Raji (cell line): ENCODE data around the gene EGLN1.

Experiments used
- POLR2A ChIP-seq: IDR thresholded peaks from 2 replicates; pipeline ENCODE4 v1.6.1; 2011; ENCODE audit warnings: low read depth, low read length, control low read depth; ENCODE audit not compliant: insufficient read depth

The EGLN1 gene

GRCh38 chr1:231421546-231421970 is 529 bp downstream of the EGLN1 start:
- TF ChIP-seq POLR2A: no peak

- peak; percentile 43; the same call in 1 of the 2 replicates for TF ChIP-seq POLR2A
These were observed 1.0 kb downstream of the EGLN1 start for GRCh38 chr1:231420959-231421545.

GRCh38 chr1:231420299-231420958 is 1.7 kb downstream of the EGLN1 start:
- no peak for TF ChIP-seq POLR2A

GRCh38 chr1:231419738-231420298 is 2.3 kb downstream of the EGLN1 start:
- no peak for TF ChIP-seq POLR2A

- no peak for TF ChIP-seq POLR2A
These were observed 2.9 kb downstream of the EGLN1 start for GRCh38 chr1:231419147-231419546.

- no peak for TF ChIP-seq POLR2A
These were observed 3.4 kb downstream of the EGLN1 start for GRCh38 chr1:231418741-231419107.

GRCh38 chr1:231418101-231418740 is 3.9 kb downstream of the EGLN1 start:
- TF ChIP-seq POLR2A: no peak

- no peak for TF ChIP-seq POLR2A
These were observed 4.6 kb downstream of the EGLN1 start for GRCh38 chr1:231417513-231417912.

- TF ChIP-seq POLR2A: no peak
These were observed 5.2 kb downstream of the EGLN1 start for GRCh38 chr1:231416901-231417300.

- TF ChIP-seq POLR2A: no peak
These were observed 7.0 kb downstream of the EGLN1 start for GRCh38 chr1:231415018-231415583.

- no peak for TF ChIP-seq POLR2A
These were observed 7.6 kb downstream of the EGLN1 start for GRCh38 chr1:231414260-231415016.

GRCh38 chr1:231413749-231414082 is 8.4 kb downstream of the EGLN1 start:
- no peak for TF ChIP-seq POLR2A

- TF ChIP-seq POLR2A: no peak
These were observed 11.0 kb downstream of the EGLN1 start for GRCh38 chr1:231411036-231411531.

- no peak for TF ChIP-seq POLR2A
These were observed 12.0 kb downstream of the EGLN1 start for GRCh38 chr1:231410036-231410612.
